Upper lobe of left lung (tissue), 4 donors: ENCODE measurements around the gene CMIP.

Experiments
- POLR2AphosphoS5 ChIP-seq, 2 donors: sonication (generic); formaldehyde crosslinking; IDR thresholded peaks; one replicate each; pipeline ENCODE4 v1.5.1; 2017; ENCODE audit warnings: antibody characterized with exemption in 2 of 2
- TF ChIP-seq, protein P1 (sequence below), 6 experiments: fragments of 450-650 bp in 4 of 6; fragments of 200-600 bp in 2 of 6; sonication (generic) in 2 of 6; IDR thresholded peaks; one replicate each; pipeline ENCODE4 v1.5.1; 2016 to 2019; ENCODE audit warnings: antibody characterized with exemption in 6 of 6

DNA sequence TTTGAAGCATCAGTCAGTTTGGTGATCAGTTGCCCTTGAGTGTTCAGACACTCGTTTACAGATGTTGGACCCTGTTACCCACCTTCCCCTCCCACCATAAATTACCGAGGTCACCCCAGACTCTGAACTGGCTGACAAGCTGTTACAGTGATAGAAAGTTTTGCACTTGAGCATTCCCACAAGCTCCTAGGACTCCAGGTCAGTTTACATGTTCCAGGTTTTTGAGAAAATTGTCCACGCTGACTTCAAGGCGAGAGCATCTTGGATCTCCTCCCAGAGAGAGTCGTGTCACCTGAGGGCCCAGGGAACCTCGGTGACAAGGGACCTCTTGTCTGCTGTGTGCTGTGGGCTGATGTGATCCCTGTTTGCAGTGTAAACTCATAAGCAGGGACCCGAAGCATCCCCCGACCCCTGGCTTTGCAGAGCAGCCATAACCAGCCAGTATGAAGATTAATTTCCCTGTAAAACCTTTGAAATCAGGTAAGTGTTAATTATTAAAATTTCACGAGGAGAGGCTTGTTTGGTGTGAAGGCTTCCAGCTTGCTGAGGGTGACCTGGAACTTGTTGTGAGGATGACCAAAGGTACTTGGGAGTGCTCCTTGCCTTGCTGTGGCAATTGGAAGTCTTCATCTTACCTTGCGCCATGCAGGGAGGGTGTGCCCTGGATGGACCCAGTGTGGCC lies 91.2 kb downstream of the CMIP start:
- no peak for TF ChIP-seq POLR2AphosphoS5 (IDR thresholded peaks at IDR 0.05)
- TF ChIP-seq, protein P1, sequence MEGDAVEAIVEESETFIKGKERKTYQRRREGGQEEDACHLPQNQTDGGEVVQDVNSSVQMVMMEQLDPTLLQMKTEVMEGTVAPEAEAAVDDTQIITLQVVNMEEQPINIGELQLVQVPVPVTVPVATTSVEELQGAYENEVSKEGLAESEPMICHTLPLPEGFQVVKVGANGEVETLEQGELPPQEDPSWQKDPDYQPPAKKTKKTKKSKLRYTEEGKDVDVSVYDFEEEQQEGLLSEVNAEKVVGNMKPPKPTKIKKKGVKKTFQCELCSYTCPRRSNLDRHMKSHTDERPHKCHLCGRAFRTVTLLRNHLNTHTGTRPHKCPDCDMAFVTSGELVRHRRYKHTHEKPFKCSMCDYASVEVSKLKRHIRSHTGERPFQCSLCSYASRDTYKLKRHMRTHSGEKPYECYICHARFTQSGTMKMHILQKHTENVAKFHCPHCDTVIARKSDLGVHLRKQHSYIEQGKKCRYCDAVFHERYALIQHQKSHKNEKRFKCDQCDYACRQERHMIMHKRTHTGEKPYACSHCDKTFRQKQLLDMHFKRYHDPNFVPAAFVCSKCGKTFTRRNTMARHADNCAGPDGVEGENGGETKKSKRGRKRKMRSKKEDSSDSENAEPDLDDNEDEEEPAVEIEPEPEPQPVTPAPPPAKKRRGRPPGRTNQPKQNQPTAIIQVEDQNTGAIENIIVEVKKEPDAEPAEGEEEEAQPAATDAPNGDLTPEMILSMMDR (IDR thresholded peaks at IDR 0.05) = no peak
